GM23338 (cell line): Measurements from ENCODE around the gene ASIC5. TPM values are rescaled to one million over a fixed set of nuclear protein-coding genes. Genes with fewer than 3 reads are reported as not detected.

Experiments
- ATAC-seq: fragments of 200-7000 bp; cut with Tn5 transposase; 3 replicates; pipeline ENCODE4 v1.9.1; 2020
- DNase-seq: peaks from one replicate; pipeline ENCODE4 v3.0.0-alpha.2; 2015; ENCODE audit warnings: low spot score
- H2AFZ ChIP-seq: fragments of 200-600 bp; sonication (generic); 2 replicates; pipeline ENCODE4 v1.8.0; 2016; ENCODE audit warnings: antibody characterized with exemption, mild to moderate bottlenecking, moderate library complexity
- H3F3A ChIP-seq: fragments of 200-600 bp; sonication (generic); replicated peaks from 2 replicates; pipeline ENCODE4 v1.8.0; 2017; ENCODE audit warnings: antibody characterized with exemption, mixed run types, low read depth
- H3K27ac ChIP-seq: fragments of 200-600 bp; sonication (generic); 2 replicates; pipeline ENCODE4 v1.6.1; 2016; ENCODE audit warnings: low read depth
- H3K27me3 ChIP-seq: fragments of 200-600 bp; sonication (generic); 2 replicates; pipeline ENCODE4 v1.8.0; 2016; ENCODE audit warnings: mild to moderate bottlenecking, mixed run types, moderate library complexity; ENCODE audit not compliant: insufficient read depth
- H3K36me3 ChIP-seq: fragments of 200-600 bp; sonication (generic); 2 replicates; pipeline ENCODE4 v1.8.0; 2016; ENCODE audit warnings: mild to moderate bottlenecking; ENCODE audit not compliant: insufficient read depth
- H3K4me1 ChIP-seq: fragments of 200-600 bp; sonication (generic); 2 replicates; pipeline ENCODE4 v1.8.0; 2016; ENCODE audit warnings: mild to moderate bottlenecking, moderate library complexity; ENCODE audit not compliant: insufficient read depth
- H3K4me2 ChIP-seq: fragments of 200-600 bp; sonication (generic); 2 replicates; pipeline ENCODE4 v1.7.1; 2017; ENCODE audit warnings: mixed run types
- H3K4me3 ChIP-seq: fragments of 200-600 bp; sonication (generic); 2 replicates; pipeline ENCODE4 v1.6.1; 2016; ENCODE audit warnings: mixed run types
- H3K79me2 ChIP-seq: fragments of 200-600 bp; sonication (generic); replicated peaks from 2 replicates; pipeline ENCODE4 v1.8.0; 2017; ENCODE audit warnings: mild to moderate bottlenecking; ENCODE audit not compliant: insufficient read depth
- H3K9me2 ChIP-seq: fragments of 200-600 bp; sonication (generic); 2 replicates; pipeline ENCODE4 v1.8.0; 2017; ENCODE audit not compliant: insufficient read depth
- H4K20me1 ChIP-seq: fragments of 200-600 bp; sonication (generic); replicated peaks from 2 replicates; pipeline ENCODE4 v1.8.0; 2017; ENCODE audit warnings: mild to moderate bottlenecking; ENCODE audit not compliant: insufficient read depth
- H3K27ac Mint-ChIP-seq: 2 replicates; pipeline ENCODE4 v1.8.0; 2020; ENCODE audit warnings: inconsistent platforms, mild to moderate bottlenecking, moderate library complexity, mixed read lengths
- H3K27me3 Mint-ChIP-seq: 3 replicates; pipeline ENCODE4 v1.8.0; 2022; ENCODE audit warnings: low read depth, mild to moderate bottlenecking, moderate library complexity, mixed read lengths, inconsistent platforms; ENCODE audit not compliant: insufficient read depth, poor library complexity
- H3K36me3 Mint-ChIP-seq: 3 replicates; pipeline ENCODE4 v1.8.0; 2021; ENCODE audit warnings: low read depth, mild to moderate bottlenecking, inconsistent platforms, moderate library complexity, mixed read lengths
- H3K4me1 Mint-ChIP-seq: 3 replicates; pipeline ENCODE4 v1.8.0; 2020; ENCODE audit warnings: mild to moderate bottlenecking, inconsistent platforms, mixed read lengths
- H3K4me3 Mint-ChIP-seq: 3 replicates; pipeline ENCODE4 v1.8.0; 2021; ENCODE audit warnings: moderate library complexity, mild to moderate bottlenecking, inconsistent platforms, mixed read lengths
- H3K9me3 Mint-ChIP-seq: 3 replicates; pipeline ENCODE4 v1.8.0; 2020; ENCODE audit warnings: moderate library complexity, mild to moderate bottlenecking, inconsistent platforms, mixed read lengths
- CREB1 ChIP-seq: fragments of 250-450 bp; sonication (Bioruptor Pico); IDR thresholded peaks from 2 replicates; pipeline ENCODE4 v1.5.0; 2020; ENCODE audit warnings: low read depth, mild to moderate bottlenecking, moderate library complexity
- EZH2 ChIP-seq: fragments of 200-600 bp; sonication (generic); IDR thresholded peaks from one replicate; pipeline ENCODE4 v1.8.0; 2017; ENCODE audit warnings: antibody characterized with exemption, mild to moderate bottlenecking, low read depth; ENCODE audit not compliant: unreplicated experiment
- EZH2phosphoT487 ChIP-seq: fragments of 200-600 bp; sonication (generic); IDR thresholded peaks from one replicate; pipeline ENCODE4 v1.8.1; 2018; ENCODE audit warnings: antibody characterized with exemption; ENCODE audit not compliant: unreplicated experiment
- NANOG ChIP-seq: IDR thresholded peaks from 2 replicates; pipeline ENCODE4 v1.6.1; 2016; ENCODE audit warnings: antibody characterized with exemption, borderline replicate concordance
- POLR2AphosphoS5 ChIP-seq: IDR thresholded peaks from 2 replicates; pipeline ENCODE4 v1.6.1; 2016; ENCODE audit warnings: antibody characterized with exemption, low read depth
- STAT1 ChIP-seq: IDR thresholded peaks from one replicate; pipeline ENCODE4 v1.6.1; 2016; ENCODE audit warnings: antibody characterized with exemption; ENCODE audit not compliant: unreplicated experiment
- ZNF114 ChIP-seq: fragments of 250-450 bp; sonication (Bioruptor Pico); IDR thresholded peaks from 2 replicates; pipeline ENCODE4 v1.5.0; 2020; ENCODE audit warnings: mild to moderate bottlenecking, moderate library complexity
- polyA plus RNA-seq: library from polyadenylated mRNA; unstranded; fragments of >200 nt; fragmentation: Nextera tagmentation; extraction: Ambion mirVana; gene quantifications from 2 replicates; pipeline ENCODE4 v1.2.1, GENCODE V29; 2016
- total RNA-seq: library from RNA; depleted of rRNA; stranded (reverse); fragments of >200 nt; shearing (Covaris generic); gene quantifications from 2 replicates; pipeline ENCODE4 v1.2.3, GENCODE V29; 2014
- TF ChIP-seq, protein P1 (sequence below), 2 experiments: fragments of 200-600 bp in 1 of 2; sonication (generic) in 1 of 2; conservative IDR thresholded peaks; 2 replicates each; pipeline versions ENCODE4 v1.5.1 to v1.6.1; 2016 to 2017; ENCODE audit warnings: antibody characterized with exemption in 2 of 2, low read depth in 2 of 2, mild to moderate bottlenecking in 2 of 2, moderate library complexity in 1 of 2
- TF ChIP-seq, protein P2 (sequence below): IDR thresholded peaks from one replicate; pipeline ENCODE4 v1.6.1; 2018; ENCODE audit warnings: antibody characterized with exemption; ENCODE audit not compliant: unreplicated experiment

The ASIC5 gene
- total and polyA plus RNA-seq, 2 experiments from 2014 or later, result not detected

DNA sequence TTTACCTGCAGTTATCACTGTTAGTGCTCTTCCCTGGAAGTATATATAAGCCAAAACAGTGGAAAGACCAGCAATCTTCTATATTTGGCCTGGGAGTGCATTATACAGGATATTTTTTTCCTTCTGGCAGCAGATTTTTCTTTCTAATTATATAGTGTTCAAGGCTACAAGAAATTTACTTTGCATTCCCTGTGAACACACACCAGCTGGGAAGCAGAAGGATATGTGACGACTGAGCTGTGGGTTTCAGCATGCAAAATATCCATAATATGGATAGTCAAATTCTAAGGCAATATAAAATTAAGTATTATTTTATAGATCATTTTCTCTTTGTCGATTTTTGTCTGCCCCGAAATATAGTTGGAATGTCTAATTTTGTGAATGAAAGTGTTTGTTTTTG, 76.1 kb downstream of the ASIC5 start (continued):
- no peak for TF ChIP-seq NANOG
- no peak for TF ChIP-seq ZNF114
- TF ChIP-seq, protein P1, sequence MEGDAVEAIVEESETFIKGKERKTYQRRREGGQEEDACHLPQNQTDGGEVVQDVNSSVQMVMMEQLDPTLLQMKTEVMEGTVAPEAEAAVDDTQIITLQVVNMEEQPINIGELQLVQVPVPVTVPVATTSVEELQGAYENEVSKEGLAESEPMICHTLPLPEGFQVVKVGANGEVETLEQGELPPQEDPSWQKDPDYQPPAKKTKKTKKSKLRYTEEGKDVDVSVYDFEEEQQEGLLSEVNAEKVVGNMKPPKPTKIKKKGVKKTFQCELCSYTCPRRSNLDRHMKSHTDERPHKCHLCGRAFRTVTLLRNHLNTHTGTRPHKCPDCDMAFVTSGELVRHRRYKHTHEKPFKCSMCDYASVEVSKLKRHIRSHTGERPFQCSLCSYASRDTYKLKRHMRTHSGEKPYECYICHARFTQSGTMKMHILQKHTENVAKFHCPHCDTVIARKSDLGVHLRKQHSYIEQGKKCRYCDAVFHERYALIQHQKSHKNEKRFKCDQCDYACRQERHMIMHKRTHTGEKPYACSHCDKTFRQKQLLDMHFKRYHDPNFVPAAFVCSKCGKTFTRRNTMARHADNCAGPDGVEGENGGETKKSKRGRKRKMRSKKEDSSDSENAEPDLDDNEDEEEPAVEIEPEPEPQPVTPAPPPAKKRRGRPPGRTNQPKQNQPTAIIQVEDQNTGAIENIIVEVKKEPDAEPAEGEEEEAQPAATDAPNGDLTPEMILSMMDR (conservative IDR thresholded peaks at IDR 0.05; ENCODE audit: low read depth in 2 of 2), result no peak
- TF ChIP-seq, protein P2, sequence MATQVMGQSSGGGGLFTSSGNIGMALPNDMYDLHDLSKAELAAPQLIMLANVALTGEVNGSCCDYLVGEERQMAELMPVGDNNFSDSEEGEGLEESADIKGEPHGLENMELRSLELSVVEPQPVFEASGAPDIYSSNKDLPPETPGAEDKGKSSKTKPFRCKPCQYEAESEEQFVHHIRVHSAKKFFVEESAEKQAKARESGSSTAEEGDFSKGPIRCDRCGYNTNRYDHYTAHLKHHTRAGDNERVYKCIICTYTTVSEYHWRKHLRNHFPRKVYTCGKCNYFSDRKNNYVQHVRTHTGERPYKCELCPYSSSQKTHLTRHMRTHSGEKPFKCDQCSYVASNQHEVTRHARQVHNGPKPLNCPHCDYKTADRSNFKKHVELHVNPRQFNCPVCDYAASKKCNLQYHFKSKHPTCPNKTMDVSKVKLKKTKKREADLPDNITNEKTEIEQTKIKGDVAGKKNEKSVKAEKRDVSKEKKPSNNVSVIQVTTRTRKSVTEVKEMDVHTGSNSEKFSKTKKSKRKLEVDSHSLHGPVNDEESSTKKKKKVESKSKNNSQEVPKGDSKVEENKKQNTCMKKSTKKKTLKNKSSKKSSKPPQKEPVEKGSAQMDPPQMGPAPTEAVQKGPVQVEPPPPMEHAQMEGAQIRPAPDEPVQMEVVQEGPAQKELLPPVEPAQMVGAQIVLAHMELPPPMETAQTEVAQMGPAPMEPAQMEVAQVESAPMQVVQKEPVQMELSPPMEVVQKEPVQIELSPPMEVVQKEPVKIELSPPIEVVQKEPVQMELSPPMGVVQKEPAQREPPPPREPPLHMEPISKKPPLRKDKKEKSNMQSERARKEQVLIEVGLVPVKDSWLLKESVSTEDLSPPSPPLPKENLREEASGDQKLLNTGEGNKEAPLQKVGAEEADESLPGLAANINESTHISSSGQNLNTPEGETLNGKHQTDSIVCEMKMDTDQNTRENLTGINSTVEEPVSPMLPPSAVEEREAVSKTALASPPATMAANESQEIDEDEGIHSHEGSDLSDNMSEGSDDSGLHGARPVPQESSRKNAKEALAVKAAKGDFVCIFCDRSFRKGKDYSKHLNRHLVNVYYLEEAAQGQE, result no peak

DNA sequence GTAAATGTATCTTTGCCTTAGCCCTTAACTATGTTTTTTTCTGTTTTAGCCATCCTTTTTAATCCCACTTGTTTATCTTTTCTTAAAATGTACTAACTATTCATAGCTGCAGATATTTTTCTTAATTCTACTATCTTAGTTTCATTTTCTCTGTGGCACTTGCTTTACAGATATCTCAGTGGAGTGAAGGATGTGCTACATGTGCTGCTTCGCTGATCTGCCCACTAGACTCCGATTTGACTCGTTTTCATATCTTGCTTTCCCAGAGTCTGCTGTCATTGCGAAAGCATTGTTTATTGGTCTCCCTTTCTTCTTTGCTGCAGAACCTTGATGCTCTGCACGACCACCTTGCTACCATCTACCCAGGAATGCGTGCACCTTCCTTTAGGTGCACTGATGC, 76.7 kb downstream of the ASIC5 start:
- H3K4me3 ChIP-seq, result no peak overlapping the region
- Mint-ChIP-seq H3K27ac (no peak overlapping the region), H3K36me3 (no peaks in the 10 kb centered on the region), H3K9me3 (no peaks in the 10 kb centered on the region), H3K4me1 (peaks cover 3% of the 10 kb centered on the region; the same call in 1 of the 3 replicates), H3K4me3 (no peak overlapping the region), H3K27me3 (no peaks in the 10 kb centered on the region)
- H2AFZ ChIP-seq, result no peak overlapping the region
- no peaks in the 10 kb centered on the region for H3K27me3 ChIP-seq
- no peak overlapping the region for H3K4me2 ChIP-seq
- ATAC-seq (no peak), DNase-seq (no peak)
- no peaks in the 10 kb centered on the region for H3F3A ChIP-seq
- no peaks in the 10 kb centered on the region for H4K20me1 ChIP-seq
- peaks cover 2% of the 10 kb centered on the region; the same call in 1 of the 2 replicates for H3K4me1 ChIP-seq
- TF ChIP-seq EZH2 (no peak), STAT1 (no peak), POLR2AphosphoS5 (no peak), CREB1 (no peak), EZH2phosphoT487 (no peak)
- TF ChIP-seq, protein P2, result no peak
- no peaks in the 10 kb centered on the region for H3K9me2 ChIP-seq
- H3K79me2 ChIP-seq, result no peaks in the 10 kb centered on the region
- no peak overlapping the region for H3K27ac ChIP-seq
- H3K36me3 ChIP-seq, result no peaks in the 10 kb centered on the region
